NT2/D1 (cell line): ENCODE data around the gene AP3B2.

ENCODE experiments used
- SUZ12 ChIP-seq: IDR thresholded peaks from 2 replicates; pipeline ENCODE4 v1.6.1; 2011; ENCODE audit not compliant: insufficient read length, insufficient read depth; ENCODE audit errors: extremely low read depth
- YY1 ChIP-seq: IDR thresholded peaks from 2 replicates; pipeline ENCODE4 v1.6.1; 2011; ENCODE audit not compliant: insufficient read length, insufficient read depth
- ZNF274 ChIP-seq: IDR thresholded peaks from 2 replicates; pipeline ENCODE4 v1.6.1; 2011; ENCODE audit warnings: mild to moderate bottlenecking, low read depth, low read length

- TF ChIP-seq SUZ12 = no peak
- TF ChIP-seq ZNF274 = no peak
- no peak for TF ChIP-seq YY1
Measured at GRCh38 chr15:82635798-82636197, 73.9 kb downstream of the AP3B2 start.
